Parathyroid adenoma (tissue), 2 donors: ENCODE results near the gene DLG2.

Experiments used
- H2AFZ ChIP-seq: fragments of 300-600 bp; sonication (generic); one replicate; pipeline ENCODE4 v1.7.0; 2017; ENCODE audit warnings: antibody characterized with exemption, mild to moderate bottlenecking
- H3K27ac ChIP-seq: fragments of 300-600 bp; sonication (generic); one replicate; pipeline ENCODE4 v1.7.0; 2017
- H3K27me3 ChIP-seq: fragments of 300-600 bp; sonication (generic); one replicate; pipeline ENCODE4 v1.7.0; 2017; ENCODE audit warnings: low read length; ENCODE audit not compliant: control insufficient read depth, insufficient read depth
- H3K36me3 ChIP-seq: fragments of 300-600 bp; sonication (generic); one replicate; pipeline ENCODE4 v1.7.0; 2017; ENCODE audit warnings: low read length; ENCODE audit not compliant: control insufficient read depth, insufficient read depth
- H3K4me1 ChIP-seq: fragments of 300-600 bp; sonication (generic); one replicate; pipeline ENCODE4 v1.7.0; 2017; ENCODE audit warnings: control low read depth
- H3K4me2 ChIP-seq: fragments of 300-600 bp; sonication (generic); one replicate; pipeline ENCODE4 v1.7.0; 2017; ENCODE audit warnings: low read length
- H3K4me3 ChIP-seq: fragments of 300-600 bp; sonication (generic); one replicate; pipeline ENCODE4 v1.7.0; 2017; ENCODE audit warnings: low read depth, low read length
- H3K79me2 ChIP-seq: fragments of 300-600 bp; sonication (generic); one replicate; pipeline ENCODE4 v1.7.0; 2017; ENCODE audit warnings: control low read depth
- H3K9ac ChIP-seq: fragments of 300-600 bp; sonication (generic); one replicate; pipeline ENCODE4 v1.7.0; 2017; ENCODE audit warnings: mild to moderate bottlenecking
- H3K9me3 ChIP-seq: fragments of 300-600 bp; sonication (generic); one replicate; pipeline ENCODE4 v1.7.0; 2017; ENCODE audit warnings: low read length; ENCODE audit not compliant: control insufficient read depth
- CTCF ChIP-seq: fragments of 300-600 bp; sonication (generic); IDR thresholded peaks from one replicate; pipeline ENCODE4 v1.7.0; 2017; ENCODE audit warnings: antibody characterized with exemption, mild to moderate bottlenecking
- donor health status: primary hyperparathyroidism.

DLG2 gene

GRCh38 chr11:83922318-83922717 lies 1704.8 kb downstream of the DLG2 start:
- H3K79me2 ChIP-seq = no peaks in the 10 kb centered on the region
- H3K4me3 ChIP-seq = no peak overlapping the region
- H3K9ac ChIP-seq = no peak overlapping the region
- H3K4me1 ChIP-seq = no peaks in the 10 kb centered on the region
- H3K27me3 ChIP-seq = no peaks in the 10 kb centered on the region
- H2AFZ ChIP-seq = no peak overlapping the region
- H3K36me3 ChIP-seq = no peaks in the 10 kb centered on the region
- TF ChIP-seq CTCF = no peak
- H3K27ac ChIP-seq = no peak overlapping the region
- H3K9me3 ChIP-seq = no peaks in the 10 kb centered on the region
- H3K4me2 ChIP-seq = no peak overlapping the region

- no peak overlapping the region for H3K4me3 ChIP-seq
These were observed 1705.5 kb downstream of the DLG2 start for GRCh38 chr11:83921447-83922192.

GRCh38 chr11:83918476-83918875 lies 1708.7 kb downstream of the DLG2 start:
- no peak overlapping the region for H2AFZ ChIP-seq
- H3K27me3 ChIP-seq = no peaks in the 10 kb centered on the region
- H3K4me3 ChIP-seq = no peak overlapping the region
- H3K4me2 ChIP-seq = no peak overlapping the region
- no peaks in the 10 kb centered on the region for H3K4me1 ChIP-seq
- no peak for TF ChIP-seq CTCF
- no peaks in the 10 kb centered on the region for H3K79me2 ChIP-seq
- no peak overlapping the region for H3K27ac ChIP-seq
- no peak overlapping the region for H3K9ac ChIP-seq
- no peaks in the 10 kb centered on the region for H3K36me3 ChIP-seq
- H3K9me3 ChIP-seq = no peaks in the 10 kb centered on the region

More at GRCh38 chr11:83921447-83922192, 1705.5 kb downstream of the DLG2 start:
- Histone ChIP-seq H3K36me3 (no peaks in the 10 kb centered on the region), H3K9me3 (no peaks in the 10 kb centered on the region), H3K4me2 (no peak overlapping the region), H3K9ac (no peak overlapping the region), H2AFZ (no peak overlapping the region), H3K27ac (no peak overlapping the region), H3K27me3 (no peaks in the 10 kb centered on the region), H3K79me2 (no peaks in the 10 kb centered on the region), H3K4me1 (no peaks in the 10 kb centered on the region)
- TF ChIP-seq CTCF = no peak

GRCh38 chr11:83914995-83915394 lies 1712.1 kb downstream of the DLG2 start:
- H3K4me2 ChIP-seq = no peak overlapping the region
- no peaks in the 10 kb centered on the region for H3K79me2 ChIP-seq
- H3K9me3 ChIP-seq = no peaks in the 10 kb centered on the region
- no peak overlapping the region for H3K9ac ChIP-seq
- no peak overlapping the region for H2AFZ ChIP-seq
- no peak overlapping the region for H3K4me3 ChIP-seq
- no peak for TF ChIP-seq CTCF
- no peaks in the 10 kb centered on the region for H3K27me3 ChIP-seq
- H3K36me3 ChIP-seq = no peaks in the 10 kb centered on the region
- no peaks in the 10 kb centered on the region for H3K4me1 ChIP-seq
- H3K27ac ChIP-seq = no peak overlapping the region
